ENCODE measurements around the gene RND1.

Gene RND1

GRCh38 chr12:48827026-48827425 lies 38.6 kb downstream of the RND1 start:
- no peak for DNase-seq

GRCh38 chr12:48826209-48826855 lies 39.3 kb downstream of the RND1 start:
- no peak for DNase-seq

- DNase-seq: no peak
These were observed 40.8 kb downstream of the RND1 start for GRCh38 chr12:48824905-48825304.

GRCh38 chr12:48824112-48824511 lies 41.6 kb downstream of the RND1 start:
- DNase-seq: no peak

GRCh38 chr12:48823281-48823680 lies 42.4 kb downstream of the RND1 start:
- no peak for DNase-seq

- no peak for DNase-seq
These were observed 43.0 kb downstream of the RND1 start for GRCh38 chr12:48822711-48823110.

DNA sequence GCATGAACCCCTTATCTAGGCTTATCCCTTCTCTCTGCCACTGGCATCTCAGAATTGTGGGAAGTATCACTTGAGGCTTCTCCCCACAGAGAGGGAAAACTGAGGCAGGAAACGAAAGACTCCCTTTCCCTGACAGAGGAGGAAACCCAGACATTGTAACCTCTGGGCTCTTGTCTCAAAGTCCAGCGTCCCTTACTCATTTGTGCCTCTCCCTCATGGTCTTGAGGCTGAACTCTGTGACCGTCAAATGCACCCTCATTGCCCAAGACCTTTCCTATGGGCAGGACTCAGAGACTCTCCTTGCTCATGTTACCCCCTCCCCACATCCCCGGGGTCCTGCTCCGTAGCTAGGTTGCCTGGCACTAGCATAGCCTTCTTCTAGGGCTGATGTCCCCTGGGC lies 43.5 kb downstream of the RND1 start:
- no peak for DNase-seq

DNA sequence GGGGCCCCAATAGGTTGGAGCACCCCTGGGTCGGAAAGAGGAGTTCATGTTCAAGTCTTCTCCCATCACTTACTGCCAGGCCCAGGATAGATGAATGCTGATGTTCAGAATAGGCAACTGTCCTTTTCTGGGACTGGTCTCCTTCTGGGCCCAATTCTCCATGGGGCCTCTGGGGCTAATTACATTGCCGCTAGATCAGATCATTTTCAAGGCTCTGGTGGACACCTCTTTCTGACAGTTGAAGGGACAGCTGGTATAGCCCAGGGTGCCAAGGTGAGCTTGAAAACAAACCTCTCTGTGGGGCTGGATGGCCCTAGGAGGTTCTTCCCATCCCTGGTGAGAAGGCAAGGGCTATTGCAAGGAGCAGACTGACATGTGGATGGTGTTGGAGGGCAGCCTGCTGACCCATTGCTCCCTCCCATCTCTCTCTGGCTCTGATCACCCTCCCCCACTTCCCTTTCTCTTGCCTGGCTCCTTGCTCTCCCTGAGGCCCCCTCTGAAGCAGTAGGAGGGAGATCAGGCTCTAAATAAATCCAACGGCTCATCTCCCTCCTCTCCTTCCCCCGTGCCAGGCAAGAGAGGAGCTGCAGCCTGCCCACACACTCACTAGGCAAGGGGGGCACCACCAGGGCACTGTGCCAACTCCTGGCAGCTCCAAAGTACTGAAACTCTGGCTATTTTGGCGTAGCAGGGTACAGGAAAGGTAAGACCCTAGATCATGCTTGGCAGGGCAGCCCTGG lies 45.5 kb downstream of the RND1 start:
- DNase-seq: no peak

DNA sequence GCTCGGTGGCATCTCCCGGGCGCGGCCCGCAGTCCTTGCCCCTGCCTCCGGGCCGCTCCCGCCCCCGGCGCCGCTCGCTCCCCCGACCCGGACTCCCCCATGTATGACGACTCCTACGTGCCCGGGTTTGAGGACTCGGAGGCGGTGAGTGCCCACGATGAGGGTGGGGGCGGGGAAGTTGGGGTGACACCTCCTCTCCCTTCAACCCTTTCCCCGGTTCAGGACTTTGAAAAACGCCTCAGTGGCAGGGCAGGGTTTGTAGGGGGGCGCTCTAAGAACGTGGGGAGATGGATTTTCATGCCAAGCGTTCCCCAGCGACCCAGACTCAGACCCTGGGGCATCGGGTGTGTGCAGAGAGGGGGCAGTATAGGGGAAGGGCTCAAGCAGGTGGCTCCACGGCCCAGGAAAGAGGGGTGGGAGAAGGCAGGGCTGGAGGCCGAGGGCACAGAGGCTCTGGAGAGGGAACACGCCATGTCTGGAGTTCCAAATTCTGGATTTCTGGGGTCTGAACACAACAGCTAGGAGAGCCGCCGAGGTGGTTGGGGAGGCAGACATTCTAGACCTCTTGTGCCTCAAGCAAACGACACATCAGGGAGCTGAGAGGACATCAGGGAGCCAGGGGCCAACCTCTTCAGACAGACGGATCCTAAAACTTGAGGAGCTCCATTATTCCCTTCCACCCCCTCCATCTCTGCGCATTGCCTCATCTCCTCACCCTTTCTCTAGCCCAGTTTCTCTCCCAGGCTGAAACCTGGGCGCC lies 46.7 kb downstream of the RND1 start:
- DNase-seq: no peak

GRCh38 chr12:48817873-48818830 lies 47.5 kb downstream of the RND1 start, which contains the start of gene CACNB3:
CACNB3 (plus strand) TSS chr12:48818496; CDS start chr12:48818930, 434 bp downstream.
- DNase-seq: peak; percentile 74

DNA sequence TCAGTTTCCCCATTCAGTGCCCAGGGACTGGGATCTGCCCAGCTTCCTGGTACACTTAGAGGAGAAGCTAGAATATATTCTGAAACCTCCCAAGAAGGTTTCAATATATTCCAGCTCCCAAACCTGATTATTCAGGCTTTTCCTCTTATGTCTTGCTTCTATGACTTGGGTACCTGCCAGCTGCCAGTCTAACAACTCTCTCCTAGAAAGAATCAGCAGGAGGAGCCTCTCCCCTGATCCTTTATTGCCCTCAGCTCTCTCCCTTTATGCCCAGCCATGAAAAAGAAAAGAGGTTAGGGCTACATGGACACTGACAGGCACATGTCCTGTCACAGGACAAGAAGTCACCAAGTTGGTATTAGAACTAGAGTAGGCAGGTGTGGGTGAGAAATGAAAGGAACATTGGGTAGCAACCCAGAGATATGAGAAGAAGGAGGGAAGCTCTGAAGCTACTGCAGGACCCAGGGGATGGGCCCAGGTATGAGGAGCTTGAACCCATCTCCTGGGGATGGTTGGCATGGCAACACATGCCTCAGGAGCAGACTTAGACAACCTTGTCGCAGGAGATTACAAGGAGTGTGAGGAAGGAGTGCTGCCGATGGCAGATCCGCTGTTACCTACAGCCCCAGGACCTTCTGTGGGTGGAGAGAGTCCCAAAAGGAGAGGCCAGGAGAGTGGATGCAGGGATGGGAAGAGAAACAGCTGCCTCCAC lies 49.4 kb downstream of the RND1 start:
- no peak for DNase-seq

- DNase-seq: no peak
These were observed 50.3 kb downstream of the RND1 start for GRCh38 chr12:48815126-48816110.

DNA sequence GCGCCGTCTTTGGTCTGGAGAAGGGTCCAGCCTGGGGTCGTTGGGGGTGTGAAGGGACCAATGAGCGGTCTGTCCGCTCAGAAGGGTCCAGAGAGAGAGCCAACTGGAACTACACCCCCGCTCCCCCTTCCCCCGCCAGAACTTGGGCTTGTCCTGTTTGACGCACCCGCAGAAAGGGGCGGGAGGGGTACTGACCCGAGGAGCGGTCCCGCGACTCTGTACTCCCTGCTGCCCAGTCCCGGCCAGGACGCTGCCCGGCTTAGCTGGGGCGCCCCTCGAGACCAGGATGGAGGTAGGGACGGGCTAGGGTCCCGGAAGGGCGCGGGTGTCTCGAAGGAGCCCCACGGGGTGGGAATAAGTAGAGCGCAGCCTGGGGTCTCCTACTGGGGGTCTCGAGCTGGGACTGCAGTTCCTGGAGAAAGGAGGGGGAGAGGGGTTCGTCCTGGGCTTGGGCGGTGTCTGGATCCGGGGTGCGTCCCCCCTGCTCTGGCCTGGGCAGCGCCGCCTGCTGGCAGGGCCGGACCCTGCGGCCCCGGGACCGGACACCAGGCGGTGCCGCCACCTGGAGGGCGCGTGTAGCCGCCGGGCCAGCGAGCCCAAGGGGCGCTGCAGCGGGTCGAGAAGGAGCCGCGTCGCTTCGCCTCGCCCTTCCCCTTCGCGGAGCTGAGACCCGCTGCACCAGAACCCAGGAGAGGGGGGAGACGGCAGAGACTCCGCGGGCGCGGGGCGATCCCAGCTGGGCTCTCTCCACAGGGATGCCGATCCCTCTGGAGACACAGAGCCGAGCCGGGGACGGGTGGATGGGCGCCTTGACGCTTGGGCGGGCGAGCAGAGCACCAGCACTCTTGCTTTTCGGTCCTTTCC lies 51.2 kb downstream of the RND1 start:
- DNase-seq: peak; percentile 63

DNA sequence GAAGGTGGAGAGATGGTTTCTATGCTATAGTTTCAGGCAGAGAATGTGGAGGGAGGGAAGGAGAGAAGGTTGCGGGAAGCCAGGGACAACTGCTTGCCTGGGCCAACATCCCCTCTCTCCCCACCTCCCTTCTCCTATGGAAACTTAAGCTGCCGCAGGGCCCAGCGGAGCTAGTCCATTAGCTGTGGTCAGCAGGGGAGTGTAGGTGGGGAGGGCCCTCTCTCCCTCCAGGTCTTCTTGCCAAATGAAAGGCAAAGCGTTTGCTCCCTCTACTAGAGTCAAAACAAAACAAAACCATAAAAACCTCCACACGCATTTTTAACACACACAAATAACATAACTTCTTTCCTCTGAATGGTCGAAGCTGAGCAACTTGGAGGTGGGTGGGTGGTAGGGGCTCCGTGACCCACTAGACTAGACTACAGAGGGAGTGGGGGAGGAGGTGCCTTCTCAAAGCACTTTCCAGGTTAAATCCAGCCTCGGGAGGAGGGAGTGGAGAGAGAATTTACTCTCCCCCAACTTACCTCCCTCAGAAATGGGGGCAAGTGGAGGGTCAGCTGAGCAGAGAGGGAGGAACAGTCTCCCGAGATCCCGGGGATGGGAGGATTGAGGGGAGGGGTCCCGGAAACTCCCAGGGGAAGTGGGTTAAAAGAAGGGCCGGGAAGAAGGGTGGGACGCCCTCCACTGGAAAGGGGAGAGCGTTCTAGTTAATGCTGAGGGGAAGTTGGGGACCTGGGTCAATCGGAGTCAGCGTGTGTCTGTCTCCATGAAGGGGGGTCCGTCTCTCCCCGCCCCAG lies 52.0 kb downstream of the RND1 start:
- DNase-seq: no peak

- DNase-seq: no peak
These were observed 53.3 kb downstream of the RND1 start for GRCh38 chr12:48812389-48812788.

DNA sequence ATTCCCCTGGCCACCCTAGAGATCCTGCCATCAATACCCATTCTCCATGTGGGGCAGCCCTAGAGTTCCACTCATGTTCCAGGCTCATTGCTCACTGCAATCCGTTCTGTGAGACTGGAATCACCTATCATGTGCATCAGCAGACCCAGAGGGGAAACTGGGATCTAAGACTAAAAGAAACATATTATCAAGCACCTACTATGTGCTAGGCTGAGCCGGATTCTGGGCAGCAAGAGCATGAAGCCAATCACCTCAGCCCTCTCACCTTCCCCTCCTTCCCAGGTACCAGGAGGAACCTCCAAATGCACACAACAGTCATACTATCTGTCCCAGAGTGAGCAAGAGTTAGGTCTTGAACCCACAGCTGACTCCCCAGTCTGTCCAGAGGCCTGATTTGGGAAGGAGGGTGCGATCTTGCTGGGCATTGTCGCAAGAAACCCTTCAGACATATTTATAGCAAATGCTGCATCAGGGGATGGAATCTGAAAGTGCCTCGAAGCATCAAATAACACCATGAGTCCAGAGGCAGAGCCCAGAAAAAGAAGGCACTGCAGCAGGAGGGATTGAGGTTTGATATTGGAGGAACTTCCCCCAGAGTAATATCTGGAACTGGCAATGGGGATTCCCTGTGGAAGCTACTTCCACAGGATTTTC lies 54.1 kb downstream of the RND1 start:
- DNase-seq: no peak

DNA sequence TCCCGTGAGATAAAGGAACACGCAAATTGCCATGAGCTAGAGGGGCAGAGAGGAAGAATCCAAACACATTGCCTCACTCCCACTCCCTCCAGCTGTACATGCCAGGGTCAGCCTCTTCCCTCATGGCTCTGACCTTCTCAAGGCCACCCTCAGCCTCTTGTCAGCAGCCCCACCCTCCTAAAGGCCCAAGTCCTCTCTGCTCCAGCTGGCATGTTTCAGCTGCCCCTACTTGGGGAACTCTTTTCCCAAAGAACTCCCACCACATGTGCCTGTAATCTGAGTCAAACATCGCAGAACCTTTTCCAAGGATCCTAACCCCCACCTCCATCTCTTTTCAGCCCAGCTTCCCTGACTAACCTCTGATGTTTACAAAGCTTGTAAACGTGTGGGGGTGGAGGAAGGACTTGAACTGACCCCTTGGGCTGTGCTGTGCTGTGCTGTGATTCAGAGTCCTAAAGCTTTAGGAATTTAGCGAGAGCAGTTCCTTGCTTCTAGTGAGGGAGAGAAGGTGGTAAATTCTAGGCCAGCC lies 54.7 kb downstream of the RND1 start:
- no peak for DNase-seq

DNA sequence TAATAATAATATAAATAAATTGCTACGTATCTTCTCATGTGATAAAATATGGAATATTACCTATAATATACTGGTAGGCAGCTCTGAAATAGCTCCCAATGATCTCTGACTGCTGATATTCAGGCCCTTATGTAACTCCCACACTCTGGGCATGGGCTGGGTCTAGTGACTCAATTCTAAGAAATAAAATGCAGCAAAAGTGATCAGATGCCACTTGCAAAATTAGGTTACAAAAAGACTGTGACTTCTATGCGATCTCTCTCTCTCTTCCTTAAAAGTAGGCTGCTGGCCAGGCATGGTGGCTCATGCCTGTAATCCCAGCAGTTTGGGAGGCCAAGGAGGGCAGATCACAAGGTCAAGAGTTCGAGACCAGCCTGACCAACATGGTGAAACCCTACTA lies 57.7 kb downstream of the RND1 start:
- DNase-seq: no peak

All from effector CD4-positive, alpha-beta T cell (primary cell).